Endodermal cell (in vitro differentiated cells): Measurements from ENCODE around the gene DCBLD2. TPM values are rescaled to one million over a fixed set of nuclear protein-coding genes. Genes with fewer than 3 reads are reported as not detected.
"Not testable (repeated sequence)": the region's sequence is repeated elsewhere in the genome, so short reads cannot be mapped to it uniquely, and the experiment has no call there.

Experiments
- DNase-seq: peaks from one replicate; pipeline ENCODE4 v3.0.0-alpha.2; 2017
- H3K27ac ChIP-seq: 2 replicates; pipeline ENCODE4 v1.5.1; 2013; ENCODE audit warnings: mild to moderate bottlenecking, low read depth, low read length, moderate library complexity
- H3K27me3 ChIP-seq: 2 replicates; pipeline ENCODE4 v1.6.1; 2013; ENCODE audit warnings: mild to moderate bottlenecking, low read length, moderate library complexity; ENCODE audit not compliant: insufficient read depth, control insufficient read depth, poor library complexity, severe bottlenecking
- H3K36me3 ChIP-seq: 2 replicates; pipeline ENCODE4 v1.7.0; 2013; ENCODE audit warnings: mild to moderate bottlenecking, low read length, moderate library complexity; ENCODE audit not compliant: control insufficient read depth, insufficient read depth
- H3K4me1 ChIP-seq: one replicate; pipeline ENCODE4 v1.7.0; 2013; ENCODE audit warnings: low read length; ENCODE audit not compliant: control insufficient read depth, insufficient read depth
- H3K4me3 ChIP-seq: 2 replicates; pipeline ENCODE4 v1.5.1; 2013; ENCODE audit warnings: mild to moderate bottlenecking, low read length, moderate library complexity
- H3K9ac ChIP-seq: 2 replicates; pipeline ENCODE4 v1.6.1; 2013; ENCODE audit warnings: mild to moderate bottlenecking, low read length, moderate library complexity; ENCODE audit not compliant: poor library complexity, severe bottlenecking; ENCODE audit errors: extremely low read depth
- H3K9me3 ChIP-seq: 2 replicates; pipeline ENCODE4 v1.6.1; 2013; ENCODE audit warnings: mild to moderate bottlenecking, low read length, moderate library complexity; ENCODE audit not compliant: control insufficient read depth
- H3K27ac Mint-ChIP-seq: 2 replicates; pipeline ENCODE4 v1.8.0; 2020; ENCODE audit warnings: mixed read lengths
- H3K27me3 Mint-ChIP-seq: 2 replicates; pipeline ENCODE4 v1.8.0; 2021; ENCODE audit warnings: mild to moderate bottlenecking, mixed read lengths; ENCODE audit not compliant: insufficient read depth
- H3K36me3 Mint-ChIP-seq: 2 replicates; pipeline ENCODE4 v1.8.0; 2020; ENCODE audit warnings: low read depth, mixed read lengths
- H3K4me1 Mint-ChIP-seq: 2 replicates; pipeline ENCODE4 v1.8.0; 2020; ENCODE audit warnings: mixed read lengths
- H3K4me3 Mint-ChIP-seq: 2 replicates; pipeline ENCODE4 v1.8.0; 2020; ENCODE audit warnings: mild to moderate bottlenecking, moderate library complexity, mixed read lengths
- H3K9me3 Mint-ChIP-seq: 2 replicates; pipeline ENCODE4 v1.8.0; 2020; ENCODE audit warnings: mild to moderate bottlenecking, mixed read lengths
- CTCF ChIP-seq: fragments of 200-600 bp; sonication (generic); conservative IDR thresholded peaks from 2 replicates; pipeline ENCODE4 v1.5.0; 2021; ENCODE audit warnings: antibody characterized with exemption, mild to moderate bottlenecking
- whole genome bisulfite sequencing, 2 experiments: methylation state at CpG; one replicate each; pipeline versions ENCODE4 v1.1.5 to v1.1.7; 2013; ENCODE audit warnings: missing lambda C conversion rate in 2 of 2, mixed read lengths in 1 of 2; ENCODE audit not compliant: insufficient coverage in 1 of 2, insufficient read length in 1 of 2; 5-methylcytosine and 5-hydroxymethylcytosine counted together
- total RNA-seq, 2 donors: library from RNA; stranded (reverse); fragmentation: NEBNext Ultra II Directional in 1 of 2; extraction: Animal tissue kit (Norgen Biotek cat#: 25700) in 1 of 2; gene quantifications; 2 replicates in 1 of 2; 3 replicates in 1 of 2; pipeline ENCODE4 v1.2.1, GENCODE V29; 2021

The DCBLD2 gene
- total RNA-seq, 2 donors from 2014 or later = 70.7 to 80.9 TPM

GRCh38 chr3:98869391-98869790 lies 32.1 kb downstream of the DCBLD2 start:
- no peak overlapping the region for H3K27ac Mint-ChIP-seq
- no peak overlapping the region for H3K27ac ChIP-seq
- H3K4me3 ChIP-seq = no peak overlapping the region
- WGBS, 2 experiments = 100% methylated on average over 1 to 3 of the region's 3 CpGs
- no peaks in the 10 kb centered on the region for H3K4me1 ChIP-seq
- no peaks in the 10 kb centered on the region for H3K27me3 Mint-ChIP-seq
- H3K27me3 ChIP-seq = no peaks in the 10 kb centered on the region
- H3K4me3 Mint-ChIP-seq = no peak overlapping the region
- H3K9me3 ChIP-seq = peaks cover 29% of the 10 kb centered on the region
- peaks cover 28% of the 10 kb centered on the region for H3K9me3 Mint-ChIP-seq
- no peak for TF ChIP-seq CTCF
- peaks cover 64% of the 10 kb centered on the region for H3K36me3 Mint-ChIP-seq
- peaks cover 48% of the 10 kb centered on the region for H3K36me3 ChIP-seq
- H3K9ac ChIP-seq = no peak overlapping the region
- H3K4me1 Mint-ChIP-seq = no peaks in the 10 kb centered on the region
- no peak for DNase-seq

- not testable (repeated sequence) for H3K4me1 Mint-ChIP-seq
- Mint-ChIP-seq H3K9me3 (peaks cover 58% of the 10 kb centered on the region), H3K36me3 (peaks cover 65% of the 10 kb centered on the region)
Measured at GRCh38 chr3:98857971-98858370, 43.5 kb downstream of the DCBLD2 start.

GRCh38 chr3:98857258-98857657 lies 44.2 kb downstream of the DCBLD2 start:
- not testable (repeated sequence) for H3K9ac ChIP-seq, H3K4me1 Mint-ChIP-seq, H3K4me3 Mint-ChIP-seq, H3K4me3 ChIP-seq, H3K27ac Mint-ChIP-seq, DNase-seq, H3K27me3 Mint-ChIP-seq, H3K4me1 ChIP-seq, H3K27ac ChIP-seq, H3K27me3 ChIP-seq
- Mint-ChIP-seq H3K36me3 (peaks cover 59% of the 10 kb centered on the region), H3K9me3 (peaks cover 53% of the 10 kb centered on the region)
- 88 to 94% methylated on average over 8 to 9 of the region's 9 CpGs for WGBS, 2 experiments
- peaks cover 28% of the 10 kb centered on the region for H3K9me3 ChIP-seq
- peaks cover 19% of the 10 kb centered on the region for H3K36me3 ChIP-seq

More at GRCh38 chr3:98857971-98858370, 43.5 kb downstream of the DCBLD2 start:
- H3K4me1 ChIP-seq, DNase-seq, H3K27me3 Mint-ChIP-seq, H3K27me3 ChIP-seq, H3K9ac ChIP-seq, H3K4me3 Mint-ChIP-seq, H3K27ac Mint-ChIP-seq, H3K4me3 ChIP-seq, H3K27ac ChIP-seq: not testable (repeated sequence)
- Histone ChIP-seq H3K36me3 (peaks cover 19% of the 10 kb centered on the region), H3K9me3 (peaks cover 28% of the 10 kb centered on the region)
- 86 to 89% methylated on average over 9 to 21 of the region's 21 CpGs for WGBS, 2 experiments

- Histone ChIP-seq H3K36me3 (peaks cover 19% of the 10 kb centered on the region), H3K27me3 (no peaks in the 10 kb centered on the region), H3K9ac (no peak overlapping the region), H3K27ac (no peak overlapping the region), H3K9me3 (peaks cover 28% of the 10 kb centered on the region), H3K4me3 (no peak overlapping the region), H3K4me1 (no peaks in the 10 kb centered on the region)
- 93 to 100% methylated on average over 2 to 7 of the region's 8 CpGs for WGBS, 2 experiments
- no peak for DNase-seq
- TF ChIP-seq CTCF = no peak
- Mint-ChIP-seq H3K36me3 (peaks cover 56% of the 10 kb centered on the region), H3K9me3 (peaks cover 50% of the 10 kb centered on the region), H3K27me3 (no peaks in the 10 kb centered on the region), H3K27ac (no peak overlapping the region), H3K4me1 (no peaks in the 10 kb centered on the region), H3K4me3 (no peak overlapping the region)
Measured at GRCh38 chr3:98856724-98857123, 44.8 kb downstream of the DCBLD2 start.
